ENCODE measurements around the gene SF3A1.
A peak's percentile ranks its signal among the peaks of the same experiment; 100 is the strongest.
"Not testable (repeated sequence)": the region's sequence is repeated elsewhere in the genome, so short reads cannot be mapped to it uniquely, and the experiment has no call there.

SF3A1 gene

GRCh38 chr22:30356449-30357235 is at the start of gene SF3A1, which contains the start of gene CCDC157:
Gene SF3A1 (minus strand): TSS chr22:30356894. CDS start chr22:30356792, 102 bp downstream.
Gene CCDC157 (plus strand): TSS chr22:30357007. CDS start chr22:30366001, 8,994 bp downstream.
- DNase-seq = peak; percentile 83

- no peak for DNase-seq
Measured at GRCh38 chr22:30406400-30406799, 49.7 kb upstream of the SF3A1 start.

- DNase-seq = no peak
Measured at GRCh38 chr22:30405731-30406130, 49.0 kb upstream of the SF3A1 start.

GRCh38 chr22:30404307-30404706 is 47.6 kb upstream of the SF3A1 start:
- DNase-seq = no peak

- not testable (repeated sequence) for DNase-seq
Measured at GRCh38 chr22:30402766-30403104, 46.0 kb upstream of the SF3A1 start.

GRCh38 chr22:30402028-30402765 is 45.5 kb upstream of the SF3A1 start:
- DNase-seq = no peak

GRCh38 chr22:30401024-30401423 is 44.3 kb upstream of the SF3A1 start:
- DNase-seq = not testable (repeated sequence)

GRCh38 chr22:30400159-30400558 is 43.5 kb upstream of the SF3A1 start:
- no peak for DNase-seq

GRCh38 chr22:30399718-30400117 is 43.0 kb upstream of the SF3A1 start:
- no peak for DNase-seq

- DNase-seq = no peak
Measured at GRCh38 chr22:30398685-30399680, 42.3 kb upstream of the SF3A1 start.

GRCh38 chr22:30397656-30398635 is 41.3 kb upstream of the SF3A1 start:
- DNase-seq = no peak

GRCh38 chr22:30396871-30397655 is 40.4 kb upstream of the SF3A1 start, which contains the start of gene SEC14L2:
Gene SEC14L2 (plus strand): TSS chr22:30397018. CDS start chr22:30397117, 99 bp downstream.
- peak; percentile 66 for DNase-seq

- DNase-seq = no peak
Measured at GRCh38 chr22:30393885-30394284, 37.2 kb upstream of the SF3A1 start.

- DNase-seq = no peak
Measured at GRCh38 chr22:30393322-30393680, 36.6 kb upstream of the SF3A1 start.

GRCh38 chr22:30392661-30393321 is 36.1 kb upstream of the SF3A1 start:
- no peak for DNase-seq

- peak; percentile 76 for DNase-seq
Measured at GRCh38 chr22:30390974-30391691, 34.4 kb upstream of the SF3A1 start.

GRCh38 chr22:30386960-30387827 is 30.5 kb upstream of the SF3A1 start, which contains the start of gene RNF215:
Gene RNF215 (minus strand): TSS chr22:30387411. CDS start chr22:30387313, 98 bp downstream.
- DNase-seq = peak; percentile 81

- DNase-seq = no peak
Measured at GRCh38 chr22:30386608-30386959, 29.9 kb upstream of the SF3A1 start.
